ENCODE results near the gene TNP2. TPM values are rescaled to one million over a fixed set of nuclear protein-coding genes. Genes with fewer than 3 reads are reported as not detected.

TNP2 gene
- total RNA-seq, 1 donor from 2014 or later: not detected

GRCh38 chr16:11245222-11245737, 23.8 kb downstream of the TNP2 start:
- H3K4me1 ChIP-seq: peaks cover 2% of the 10 kb centered on the region
- H3K4me3 ChIP-seq: no peak overlapping the region
- no peaks in the 10 kb centered on the region for H3K36me3 ChIP-seq
- no peak for TF ChIP-seq CTCF (IDR thresholded peaks at IDR 0.05; ENCODE audit: borderline replicate concordance)
- no peak overlapping the region for H3K27ac ChIP-seq (replicated peaks)
- no peaks in the 10 kb centered on the region for H3K9me3 ChIP-seq (replicated peaks)
- intact Hi-C loops (cut with micrococcal nuclease): no loop called here
- no peak for DNase-seq
- H3K27me3 ChIP-seq (ENCODE audit: low read depth): no peaks in the 10 kb centered on the region

- TF ChIP-seq CTCF (IDR thresholded peaks at IDR 0.05; ENCODE audit: borderline replicate concordance): no peak
- Histone ChIP-seq H3K27ac (replicated peaks) (no peak overlapping the region), H3K36me3 (no peaks in the 10 kb centered on the region), H3K9me3 (replicated peaks) (no peaks in the 10 kb centered on the region), H3K27me3 (ENCODE audit: low read depth) (no peaks in the 10 kb centered on the region), H3K4me1 (peaks cover 7% of the 10 kb centered on the region), H3K4me3 (no peak overlapping the region)
- intact Hi-C loops (cut with micrococcal nuclease): no loop called here
- no peak for DNase-seq
These were observed 26.5 kb downstream of the TNP2 start for GRCh38 chr16:11242658-11243057.

- Histone ChIP-seq H3K36me3 (no peaks in the 10 kb centered on the region), H3K9me3 (replicated peaks) (no peaks in the 10 kb centered on the region), H3K4me3 (no peak overlapping the region), H3K4me1 (peaks cover 7% of the 10 kb centered on the region), H3K27ac (replicated peaks) (peak overlapping the region; percentile 86), H3K27me3 (ENCODE audit: low read depth) (no peaks in the 10 kb centered on the region)
- DNase-seq: no peak
- intact Hi-C loops (cut with micrococcal nuclease): no loop called here
- no peak for TF ChIP-seq CTCF (IDR thresholded peaks at IDR 0.05; ENCODE audit: borderline replicate concordance)
These were observed 27.5 kb downstream of the TNP2 start for GRCh38 chr16:11241480-11242204.

- TF ChIP-seq CTCF (IDR thresholded peaks at IDR 0.05; ENCODE audit: borderline replicate concordance): no peak
- peak; percentile 51 for DNase-seq
- Histone ChIP-seq H3K27me3 (ENCODE audit: low read depth) (no peaks in the 10 kb centered on the region), H3K27ac (replicated peaks) (peak overlapping the region; percentile 86), H3K9me3 (replicated peaks) (no peaks in the 10 kb centered on the region), H3K36me3 (no peaks in the 10 kb centered on the region), H3K4me3 (peak overlapping the region; percentile 50), H3K4me1 (peaks cover 7% of the 10 kb centered on the region)
- intact Hi-C loops (cut with micrococcal nuclease): no loop called here
These were observed 28.3 kb downstream of the TNP2 start for GRCh38 chr16:11240636-11241473.

- H3K27ac ChIP-seq (replicated peaks): peak overlapping the region; percentile 86
- no peak for TF ChIP-seq CTCF (IDR thresholded peaks at IDR 0.05; ENCODE audit: borderline replicate concordance)
- intact Hi-C loops (cut with micrococcal nuclease): no loop called here
- H3K4me3 ChIP-seq: peak overlapping the region; percentile 50
- no peaks in the 10 kb centered on the region for H3K9me3 ChIP-seq (replicated peaks)
- no peaks in the 10 kb centered on the region for H3K27me3 ChIP-seq (ENCODE audit: low read depth)
- H3K36me3 ChIP-seq: no peaks in the 10 kb centered on the region
- H3K4me1 ChIP-seq: peaks cover 7% of the 10 kb centered on the region
- DNase-seq: no peak
These were observed 29.2 kb downstream of the TNP2 start for GRCh38 chr16:11239644-11240632.
